WTC11 (cell line): Measurements from ENCODE around the gene CABCOCO1. TPM values are rescaled to one million over a fixed set of nuclear protein-coding genes. Genes with fewer than 3 reads are reported as not detected.

Source experiments
- ATAC-seq: fragments of 200-7000 bp; cut with Tn5 transposase; 2 replicates; pipeline ENCODE4 v1.10.0; 2021; ENCODE audit warnings: mild to moderate bottlenecking, moderate library complexity
- CTCF ChIA-PET: fragments of 300-600 bp; sonication (Branson Sonifier 250); formaldehyde crosslinking; loops from one replicate; lab custom pipeline; 2021; ENCODE audit warnings: antibody characterized with exemption; lab: Charles Lee
- POLR2A ChIA-PET: fragments of 350-600 bp; sonication (Branson Sonifier 250); formaldehyde crosslinking; loops from one replicate; lab custom pipeline; 2021; ENCODE audit warnings: antibody characterized with exemption; lab: Charles Lee
- DNase-seq: peaks from one replicate; pipeline ENCODE4 v3.0.0; 2021; ENCODE audit warnings: low spot score
- H3K27ac Mint-ChIP-seq: 2 replicates; pipeline ENCODE4 v1.8.0; 2021; ENCODE audit warnings: mixed read lengths
- H3K27me3 Mint-ChIP-seq: 2 replicates; pipeline ENCODE4 v1.8.0; 2021; ENCODE audit warnings: low read depth, mild to moderate bottlenecking, moderate library complexity, mixed read lengths
- H3K36me3 Mint-ChIP-seq: 2 replicates; pipeline ENCODE4 v1.8.0; 2021; ENCODE audit warnings: mixed read lengths
- H3K4me1 Mint-ChIP-seq: 2 replicates; pipeline ENCODE4 v1.8.0; 2022; ENCODE audit warnings: mixed read lengths
- H3K4me3 Mint-ChIP-seq: 2 replicates; pipeline ENCODE4 v1.8.0; 2021; ENCODE audit warnings: mild to moderate bottlenecking, moderate library complexity, mixed read lengths
- H3K9me3 Mint-ChIP-seq: 2 replicates; pipeline ENCODE4 v1.8.0; 2021; ENCODE audit warnings: mixed read lengths
- CTCF ChIP-seq: fragments of 200-600 bp; IDR thresholded peaks from 2 replicates; pipeline ENCODE4 v1.8.0; 2022; ENCODE audit warnings: antibody characterized with exemption
- EMX1 ChIP-seq: fragments of 250-450 bp; sonication (Bioruptor Pico); IDR thresholded peaks from 2 replicates; pipeline ENCODE4 v1.8.0; 2021; ENCODE audit warnings: mild to moderate bottlenecking
- ESRRA ChIP-seq: sonication (generic); formaldehyde crosslinking; IDR thresholded peaks from 2 replicates; pipeline ENCODE4 v1.8.1; 2022; ENCODE audit warnings: mild to moderate bottlenecking, missing genetic modification reagents, borderline replicate concordance
- ETV6 ChIP-seq: sonication (generic); formaldehyde crosslinking; IDR thresholded peaks from 2 replicates; pipeline ENCODE4 v1.8.1; 2022; ENCODE audit warnings: mild to moderate bottlenecking, missing genetic modification reagents
- GABPB1 ChIP-seq: sonication (generic); formaldehyde crosslinking; IDR thresholded peaks from 2 replicates; pipeline ENCODE4 v1.8.1; 2023; ENCODE audit warnings: mild to moderate bottlenecking, missing genetic modification reagents
- GRHL2 ChIP-seq: fragments of 250-450 bp; sonication (Bioruptor Pico); IDR thresholded peaks from 2 replicates; pipeline ENCODE4 v1.8.0; 2022; ENCODE audit warnings: mild to moderate bottlenecking, moderate library complexity; ENCODE audit not compliant: insufficient replicate concordance, severe bottlenecking
- GTF2I ChIP-seq: fragments of 250-450 bp; sonication (Bioruptor Pico); conservative IDR thresholded peaks from 2 replicates; pipeline ENCODE4 v1.4.0; 2021; ENCODE audit warnings: mild to moderate bottlenecking
- HMGA2 ChIP-seq: fragments of 250-450 bp; sonication (Bioruptor Pico); IDR thresholded peaks from 2 replicates; pipeline ENCODE4 v1.4.0; 2021; ENCODE audit warnings: mild to moderate bottlenecking, moderate library complexity
- JUN ChIP-seq: sonication (generic); formaldehyde crosslinking; IDR thresholded peaks from 2 replicates; pipeline ENCODE4 v1.8.0; 2023; ENCODE audit warnings: mild to moderate bottlenecking, missing genetic modification reagents
- MXD4 ChIP-seq: fragments of 250-450 bp; sonication (Bioruptor Pico); IDR thresholded peaks from 2 replicates; pipeline ENCODE4 v1.8.0; 2021; ENCODE audit warnings: mild to moderate bottlenecking, moderate library complexity, borderline replicate concordance
- MYBL2 ChIP-seq: sonication (generic); formaldehyde crosslinking; IDR thresholded peaks from 2 replicates; pipeline ENCODE4 v1.8.1; 2023; ENCODE audit warnings: mild to moderate bottlenecking, moderate library complexity, missing genetic modification reagents
- NFE2L1 ChIP-seq: sonication (generic); formaldehyde crosslinking; IDR thresholded peaks from 2 replicates; pipeline ENCODE4 v1.8.1; 2023; ENCODE audit warnings: missing genetic modification reagents
- NR2C2 ChIP-seq: sonication (generic); formaldehyde crosslinking; IDR thresholded peaks from 2 replicates; pipeline ENCODE4 v1.8.0; 2022; ENCODE audit warnings: mild to moderate bottlenecking, missing genetic modification reagents
- PREB ChIP-seq: sonication (generic); formaldehyde crosslinking; IDR thresholded peaks from 2 replicates; pipeline ENCODE4 v1.8.1; 2022; ENCODE audit warnings: mild to moderate bottlenecking, missing genetic modification reagents, moderate library complexity, borderline replicate concordance
- PRRX2 ChIP-seq: fragments of 250-450 bp; sonication (Bioruptor Pico); IDR thresholded peaks from 2 replicates; pipeline ENCODE4 v1.8.0; 2021; ENCODE audit warnings: mild to moderate bottlenecking
- SOX15 ChIP-seq: fragments of 250-450 bp; sonication (Bioruptor Pico); IDR thresholded peaks from 2 replicates; pipeline ENCODE4 v1.9.0; 2021; ENCODE audit warnings: mild to moderate bottlenecking
- SP1 ChIP-seq: sonication (generic); formaldehyde crosslinking; conservative IDR thresholded peaks from 2 replicates; pipeline ENCODE4 v1.8.1; 2022; ENCODE audit warnings: missing genetic modification reagents
- TEAD1 ChIP-seq: sonication (generic); formaldehyde crosslinking; IDR thresholded peaks from 2 replicates; pipeline ENCODE4 v1.8.0; 2022; ENCODE audit warnings: mild to moderate bottlenecking, missing genetic modification reagents
- TEAD4 ChIP-seq: sonication (generic); formaldehyde crosslinking; IDR thresholded peaks from 2 replicates; pipeline ENCODE4 v1.8.0; 2022; ENCODE audit warnings: mild to moderate bottlenecking, missing genetic modification reagents
- TP53 ChIP-seq: sonication (generic); formaldehyde crosslinking; IDR thresholded peaks from 2 replicates; pipeline ENCODE4 v1.8.1; 2023; ENCODE audit warnings: mild to moderate bottlenecking, missing genetic modification reagents
- ZNF121 ChIP-seq: sonication (generic); formaldehyde crosslinking; IDR thresholded peaks from 2 replicates; pipeline ENCODE4 v1.8.0; 2023; ENCODE audit warnings: missing genetic modification reagents
- ZNF219 ChIP-seq: sonication (generic); formaldehyde crosslinking; IDR thresholded peaks from 2 replicates; pipeline ENCODE4 v1.8.0; 2023; ENCODE audit warnings: missing genetic modification reagents, mild to moderate bottlenecking, borderline replicate concordance
- total RNA-seq: library from RNA; stranded (reverse); gene quantifications from 3 replicates; pipeline ENCODE4 v1.2.3, GENCODE V29; 2021
- TF ChIP-seq, protein P1 (sequence below): sonication (generic); formaldehyde crosslinking; IDR thresholded peaks from 2 replicates; pipeline ENCODE4 v1.8.1; 2022; ENCODE audit warnings: mild to moderate bottlenecking, moderate library complexity, missing genetic modification reagents
- TF ChIP-seq, protein P2 (sequence below): fragments of 250-450 bp; sonication (Bioruptor Pico); IDR thresholded peaks from 2 replicates; pipeline ENCODE4 v1.9.0; 2021; ENCODE audit warnings: moderate library complexity, mild to moderate bottlenecking, inconsistent platforms, borderline replicate concordance
- TF ChIP-seq, protein P3 (sequence below): sonication (generic); formaldehyde crosslinking; IDR thresholded peaks from 2 replicates; pipeline ENCODE4 v1.8.1; 2023; ENCODE audit warnings: mild to moderate bottlenecking, missing genetic modification reagents, moderate library complexity
- TF ChIP-seq, protein P4 (sequence below): sonication (generic); formaldehyde crosslinking; IDR thresholded peaks from 2 replicates; pipeline ENCODE4 v1.8.1; 2023; ENCODE audit warnings: mild to moderate bottlenecking, missing genetic modification reagents, borderline replicate concordance

The CABCOCO1 gene
- total RNA-seq, 1 experiment from 2014 or later: not detected

DNA sequence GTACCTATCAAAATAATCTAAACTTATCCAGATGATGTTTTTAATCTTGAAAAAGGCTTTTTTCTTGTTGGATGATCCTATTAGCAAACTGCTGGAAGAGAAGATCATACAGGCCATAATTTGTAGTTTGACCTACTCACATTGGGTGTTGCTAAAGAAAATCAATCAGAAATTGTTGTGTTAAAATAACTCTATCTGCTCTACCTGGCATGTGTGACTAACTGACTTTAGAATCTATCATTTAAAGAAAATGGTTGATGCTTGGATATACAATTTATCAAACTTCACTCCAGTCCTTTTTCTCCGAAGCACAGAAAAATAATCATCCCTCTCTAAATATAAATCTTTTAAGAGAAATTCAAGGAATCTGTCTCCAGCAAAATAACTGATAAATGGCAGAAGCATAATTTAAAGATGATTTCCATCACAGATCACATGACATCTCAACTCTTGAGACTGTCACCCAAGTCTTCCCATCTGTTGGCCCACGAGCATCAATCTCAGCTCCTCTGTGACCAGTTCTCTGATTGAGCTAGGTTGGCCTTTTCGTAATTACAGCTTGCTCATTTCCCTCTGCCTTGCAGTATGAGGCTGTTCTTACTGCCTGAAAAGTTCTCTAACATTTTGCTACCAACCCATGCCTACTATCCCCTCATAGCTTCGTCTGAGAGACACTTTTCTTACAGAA lies 36.4 kb downstream of the CABCOCO1 start:
- TF ChIP-seq GTF2I (CRISPR knock-in tag): no peak
- TF ChIP-seq, protein P1, sequence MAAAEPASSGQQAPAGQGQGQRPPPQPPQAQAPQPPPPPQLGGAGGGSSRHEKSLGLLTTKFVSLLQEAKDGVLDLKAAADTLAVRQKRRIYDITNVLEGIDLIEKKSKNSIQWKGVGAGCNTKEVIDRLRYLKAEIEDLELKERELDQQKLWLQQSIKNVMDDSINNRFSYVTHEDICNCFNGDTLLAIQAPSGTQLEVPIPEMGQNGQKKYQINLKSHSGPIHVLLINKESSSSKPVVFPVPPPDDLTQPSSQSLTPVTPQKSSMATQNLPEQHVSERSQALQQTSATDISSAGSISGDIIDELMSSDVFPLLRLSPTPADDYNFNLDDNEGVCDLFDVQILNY (CRISPR knock-in tag): no peak
- no peak for TF ChIP-seq HMGA2 (CRISPR knock-in tag)
- no peak for TF ChIP-seq EMX1 (CRISPR knock-in tag)
- TF ChIP-seq PRRX2 (CRISPR knock-in tag): no peak
- TF ChIP-seq CTCF: no peak
- TF ChIP-seq JUN (CRISPR knock-in tag): no peak
- TF ChIP-seq, protein P2, sequence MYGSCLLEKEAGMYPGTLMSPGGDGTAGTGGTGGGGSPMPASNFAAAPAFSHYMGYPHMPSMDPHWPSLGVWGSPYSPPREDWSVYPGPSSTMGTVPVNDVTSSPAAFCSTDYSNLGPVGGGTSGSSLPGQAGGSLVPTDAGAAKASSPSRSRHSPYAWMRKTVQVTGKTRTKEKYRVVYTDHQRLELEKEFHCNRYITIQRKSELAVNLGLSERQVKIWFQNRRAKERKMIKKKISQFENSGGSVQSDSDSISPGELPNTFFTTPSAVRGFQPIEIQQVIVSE (CRISPR knock-in tag): no peak
- no peak for TF ChIP-seq ESRRA (CRISPR knock-in tag)
- TF ChIP-seq GABPB1: no peak
- TF ChIP-seq ZNF121 (CRISPR knock-in tag): no peak
- TF ChIP-seq TP53 (CRISPR knock-in tag): no peak
- TF ChIP-seq SOX15 (CRISPR knock-in tag): no peak
- Mint-ChIP-seq H3K9me3 (no peaks in the 10 kb centered on the region), H3K27me3 (no peaks in the 10 kb centered on the region), H3K4me1 (no peaks in the 10 kb centered on the region), H3K27ac (no peak overlapping the region), H3K36me3 (no peaks in the 10 kb centered on the region), H3K4me3 (no peak overlapping the region)
- ATAC-seq (no peak), DNase-seq (no peak)
- ChIA-PET CTCF (interaction anchor here (0.7 kb wide), 1 partner anchor 52 kb away, joined by 5 read pairs; no protein-coding TSS in a partner anchor), POLR2A (no interaction called here)

DNA sequence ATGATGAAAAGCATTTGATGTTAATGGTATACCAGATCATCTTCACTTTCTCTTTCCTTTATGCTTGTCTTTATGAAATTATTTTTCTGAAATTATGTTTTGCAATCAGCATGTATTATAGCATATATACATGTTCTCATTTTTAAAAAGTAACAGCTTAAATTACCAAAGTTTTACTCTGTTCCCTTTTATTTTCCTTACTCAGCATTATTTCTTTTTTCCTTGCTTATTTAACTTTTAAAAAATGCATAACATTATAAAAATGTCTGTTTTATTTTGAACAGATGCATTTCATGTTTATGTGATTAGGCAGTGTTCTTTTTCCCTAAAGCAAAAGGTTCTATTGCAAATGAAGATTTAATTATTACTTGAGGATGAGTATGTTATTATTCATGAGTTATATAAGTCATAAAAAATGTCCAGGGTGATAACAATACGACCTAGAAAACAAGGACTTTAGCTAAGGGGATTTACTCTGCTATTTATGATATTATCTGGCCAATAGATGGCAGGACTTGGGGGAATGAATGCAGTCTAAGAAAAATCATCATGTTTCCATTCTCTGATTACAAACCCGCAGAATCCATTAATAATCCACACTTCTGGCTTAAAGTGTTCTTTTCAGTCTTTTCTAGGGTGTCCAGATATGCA lies 38.5 kb downstream of the CABCOCO1 start:
- ChIA-PET POLR2A (no interaction called here), CTCF (no interaction called here)
- DNase-seq (no peak), ATAC-seq (no peak)
- H3K36me3 Mint-ChIP-seq: no peaks in the 10 kb centered on the region
- no peak overlapping the region for H3K4me3 Mint-ChIP-seq
- no peaks in the 10 kb centered on the region for H3K4me1 Mint-ChIP-seq
- H3K27me3 Mint-ChIP-seq: no peaks in the 10 kb centered on the region
- H3K27ac Mint-ChIP-seq: no peak overlapping the region
- no peaks in the 10 kb centered on the region for H3K9me3 Mint-ChIP-seq
- TF ChIP-seq MXD4 (CRISPR knock-in tag) (no peak), NR2C2 (CRISPR knock-in tag) (no peak), MYBL2 (CRISPR knock-in tag) (no peak), TEAD4 (CRISPR knock-in tag) (no peak), SP1 (CRISPR knock-in tag) (no peak), GRHL2 (CRISPR knock-in tag) (no peak), EMX1 (CRISPR knock-in tag) (no peak), ZNF219 (no peak), PREB (no peak), TEAD1 (no peak), NFE2L1 (CRISPR knock-in tag) (no peak), ETV6 (CRISPR knock-in tag) (no peak)
- TF ChIP-seq, protein P3, sequence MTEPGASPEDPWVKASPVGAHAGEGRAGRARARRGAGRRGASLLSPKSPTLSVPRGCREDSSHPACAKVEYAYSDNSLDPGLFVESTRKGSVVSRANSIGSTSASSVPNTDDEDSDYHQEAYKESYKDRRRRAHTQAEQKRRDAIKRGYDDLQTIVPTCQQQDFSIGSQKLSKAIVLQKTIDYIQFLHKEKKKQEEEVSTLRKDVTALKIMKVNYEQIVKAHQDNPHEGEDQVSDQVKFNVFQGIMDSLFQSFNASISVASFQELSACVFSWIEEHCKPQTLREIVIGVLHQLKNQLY: no peak
- TF ChIP-seq, protein P4, sequence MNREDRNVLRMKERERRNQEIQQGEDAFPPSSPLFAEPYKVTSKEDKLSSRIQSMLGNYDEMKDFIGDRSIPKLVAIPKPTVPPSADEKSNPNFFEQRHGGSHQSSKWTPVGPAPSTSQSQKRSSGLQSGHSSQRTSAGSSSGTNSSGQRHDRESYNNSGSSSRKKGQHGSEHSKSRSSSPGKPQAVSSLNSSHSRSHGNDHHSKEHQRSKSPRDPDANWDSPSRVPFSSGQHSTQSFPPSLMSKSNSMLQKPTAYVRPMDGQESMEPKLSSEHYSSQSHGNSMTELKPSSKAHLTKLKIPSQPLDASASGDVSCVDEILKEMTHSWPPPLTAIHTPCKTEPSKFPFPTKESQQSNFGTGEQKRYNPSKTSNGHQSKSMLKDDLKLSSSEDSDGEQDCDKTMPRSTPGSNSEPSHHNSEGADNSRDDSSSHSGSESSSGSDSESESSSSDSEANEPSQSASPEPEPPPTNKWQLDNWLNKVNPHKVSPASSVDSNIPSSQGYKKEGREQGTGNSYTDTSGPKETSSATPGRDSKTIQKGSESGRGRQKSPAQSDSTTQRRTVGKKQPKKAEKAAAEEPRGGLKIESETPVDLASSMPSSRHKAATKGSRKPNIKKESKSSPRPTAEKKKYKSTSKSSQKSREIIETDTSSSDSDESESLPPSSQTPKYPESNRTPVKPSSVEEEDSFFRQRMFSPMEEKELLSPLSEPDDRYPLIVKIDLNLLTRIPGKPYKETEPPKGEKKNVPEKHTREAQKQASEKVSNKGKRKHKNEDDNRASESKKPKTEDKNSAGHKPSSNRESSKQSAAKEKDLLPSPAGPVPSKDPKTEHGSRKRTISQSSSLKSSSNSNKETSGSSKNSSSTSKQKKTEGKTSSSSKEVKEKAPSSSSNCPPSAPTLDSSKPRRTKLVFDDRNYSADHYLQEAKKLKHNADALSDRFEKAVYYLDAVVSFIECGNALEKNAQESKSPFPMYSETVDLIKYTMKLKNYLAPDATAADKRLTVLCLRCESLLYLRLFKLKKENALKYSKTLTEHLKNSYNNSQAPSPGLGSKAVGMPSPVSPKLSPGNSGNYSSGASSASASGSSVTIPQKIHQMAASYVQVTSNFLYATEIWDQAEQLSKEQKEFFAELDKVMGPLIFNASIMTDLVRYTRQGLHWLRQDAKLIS: no peak
- TF ChIP-seq, protein P1 (CRISPR knock-in tag): no peak
